ENCODE results near the gene ZKSCAN3.

ZKSCAN3 gene

GRCh38 chr6:28408076-28408802 lies 58.5 kb downstream of the ZKSCAN3 start:
- TF ChIP-seq, protein P1, sequence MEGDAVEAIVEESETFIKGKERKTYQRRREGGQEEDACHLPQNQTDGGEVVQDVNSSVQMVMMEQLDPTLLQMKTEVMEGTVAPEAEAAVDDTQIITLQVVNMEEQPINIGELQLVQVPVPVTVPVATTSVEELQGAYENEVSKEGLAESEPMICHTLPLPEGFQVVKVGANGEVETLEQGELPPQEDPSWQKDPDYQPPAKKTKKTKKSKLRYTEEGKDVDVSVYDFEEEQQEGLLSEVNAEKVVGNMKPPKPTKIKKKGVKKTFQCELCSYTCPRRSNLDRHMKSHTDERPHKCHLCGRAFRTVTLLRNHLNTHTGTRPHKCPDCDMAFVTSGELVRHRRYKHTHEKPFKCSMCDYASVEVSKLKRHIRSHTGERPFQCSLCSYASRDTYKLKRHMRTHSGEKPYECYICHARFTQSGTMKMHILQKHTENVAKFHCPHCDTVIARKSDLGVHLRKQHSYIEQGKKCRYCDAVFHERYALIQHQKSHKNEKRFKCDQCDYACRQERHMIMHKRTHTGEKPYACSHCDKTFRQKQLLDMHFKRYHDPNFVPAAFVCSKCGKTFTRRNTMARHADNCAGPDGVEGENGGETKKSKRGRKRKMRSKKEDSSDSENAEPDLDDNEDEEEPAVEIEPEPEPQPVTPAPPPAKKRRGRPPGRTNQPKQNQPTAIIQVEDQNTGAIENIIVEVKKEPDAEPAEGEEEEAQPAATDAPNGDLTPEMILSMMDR (IDR thresholded peaks at IDR 0.05; ENCODE audit: low read length, missing control alignments), result no peak
- peak; percentile 13 for DNase-seq (ENCODE audit: low read depth)
- no peak overlapping the region for H3K4me3 ChIP-seq (replicated peaks; ENCODE audit: low read depth, low read length)

- no peak overlapping the region for H3K4me3 ChIP-seq (replicated peaks; ENCODE audit: low read depth, low read length)
- TF ChIP-seq, protein P1 (IDR thresholded peaks at IDR 0.05; ENCODE audit: low read length, missing control alignments), result no peak
- DNase-seq (ENCODE audit: low read depth), result no peak
Measured at GRCh38 chr6:28410767-28411166, 61.0 kb downstream of the ZKSCAN3 start.

GRCh38 chr6:28413681-28414080 lies 63.9 kb downstream of the ZKSCAN3 start:
- H3K4me3 ChIP-seq (replicated peaks; ENCODE audit: low read depth, low read length), result no peak overlapping the region
- TF ChIP-seq, protein P1 (IDR thresholded peaks at IDR 0.05; ENCODE audit: low read length, missing control alignments), result no peak
- DNase-seq (ENCODE audit: low read depth), result no peak
